GM18858 (cell line): ENCODE data around the gene ZNF69.
"Not testable (repeated sequence)": the region's sequence is repeated elsewhere in the genome, so short reads cannot be mapped to it uniquely, and the experiment has no call there.

Experiments used
- ATAC-seq: cut with Tn5 transposase; IDR thresholded peaks from one replicate; pipeline ENCODE4 v1.9.1; 2021; ENCODE audit not compliant: unreplicated experiment

ZNF69 gene

GRCh38 chr19:11890634-11891033 is 3.1 kb downstream of the ZNF69 start:
- no peak for ATAC-seq

DNA sequence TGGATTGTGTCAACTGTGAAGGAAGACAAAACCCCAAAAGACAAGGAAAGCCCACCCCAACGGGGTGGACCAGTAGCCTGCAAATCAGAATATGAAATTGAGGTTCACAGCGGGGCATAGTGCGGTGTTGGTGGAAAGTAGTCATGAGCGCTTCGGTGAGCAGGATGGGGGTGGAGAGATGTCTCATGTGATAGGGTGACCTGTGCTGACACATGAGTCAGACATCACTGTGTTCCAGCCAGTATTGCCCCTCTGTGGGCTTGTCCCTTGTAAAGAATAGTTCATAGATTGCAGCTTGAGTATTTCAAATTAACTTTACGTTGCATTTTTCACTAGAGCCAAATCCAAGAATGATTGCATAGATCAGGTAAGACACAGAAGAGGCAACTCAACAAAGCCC is 7.3 kb downstream of the ZNF69 start:
- ATAC-seq = no peak

GRCh38 chr19:11902228-11902627 is 14.6 kb downstream of the ZNF69 start:
- no peak for ATAC-seq

DNA sequence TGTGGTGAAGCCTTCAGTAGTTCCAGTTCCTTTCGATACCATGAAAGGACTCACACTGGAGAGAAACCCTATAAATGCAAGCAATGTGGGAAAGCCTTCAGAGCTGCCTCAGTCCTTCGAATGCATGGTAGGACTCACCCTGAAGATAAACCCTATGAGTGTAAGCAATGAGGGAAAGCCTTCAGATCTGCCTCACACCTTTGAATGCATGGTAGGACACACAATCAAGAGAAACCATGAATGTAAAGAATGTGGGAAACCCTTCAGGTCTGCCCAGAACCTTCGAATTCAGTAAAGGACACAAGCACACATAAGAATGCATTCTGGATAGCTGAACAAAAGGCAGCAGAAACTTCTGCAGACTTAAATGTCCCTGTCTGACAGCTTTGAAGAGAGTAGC is 18.3 kb downstream of the ZNF69 start:
- no peak for ATAC-seq

GRCh38 chr19:11911937-11912336 is 24.4 kb downstream of the ZNF69 start:
- not testable (repeated sequence) for ATAC-seq

DNA sequence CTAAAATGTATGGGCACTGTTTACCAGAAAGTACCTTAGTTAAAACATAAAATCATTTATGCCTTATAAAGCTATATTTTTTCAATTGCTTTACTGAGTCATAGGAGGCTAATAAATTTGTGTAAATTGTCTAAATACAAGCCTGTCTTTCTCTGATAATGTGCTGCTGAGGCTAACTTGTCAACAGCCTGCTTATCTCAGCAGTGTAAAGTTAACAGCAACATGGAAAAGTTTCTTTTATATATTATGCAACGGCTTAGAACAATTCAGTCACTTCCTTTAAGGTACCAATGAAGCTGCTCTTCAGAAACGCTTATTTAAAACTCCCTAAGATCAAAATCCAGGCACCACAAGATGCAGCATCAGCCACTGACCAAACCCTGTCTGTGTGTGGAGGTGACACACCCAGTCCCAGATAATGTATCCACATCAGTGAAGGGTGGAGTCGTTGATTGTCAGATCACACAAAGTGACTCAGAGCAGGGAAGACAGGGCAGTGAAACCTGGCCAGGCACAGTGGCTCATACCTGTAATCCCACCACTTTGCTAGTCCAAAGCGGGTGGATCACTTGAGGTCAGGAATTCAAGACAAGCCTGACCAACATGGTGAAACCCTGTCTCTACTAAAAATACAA is 27.0 kb downstream of the ZNF69 start:
- ATAC-seq = not testable (repeated sequence)

DNA sequence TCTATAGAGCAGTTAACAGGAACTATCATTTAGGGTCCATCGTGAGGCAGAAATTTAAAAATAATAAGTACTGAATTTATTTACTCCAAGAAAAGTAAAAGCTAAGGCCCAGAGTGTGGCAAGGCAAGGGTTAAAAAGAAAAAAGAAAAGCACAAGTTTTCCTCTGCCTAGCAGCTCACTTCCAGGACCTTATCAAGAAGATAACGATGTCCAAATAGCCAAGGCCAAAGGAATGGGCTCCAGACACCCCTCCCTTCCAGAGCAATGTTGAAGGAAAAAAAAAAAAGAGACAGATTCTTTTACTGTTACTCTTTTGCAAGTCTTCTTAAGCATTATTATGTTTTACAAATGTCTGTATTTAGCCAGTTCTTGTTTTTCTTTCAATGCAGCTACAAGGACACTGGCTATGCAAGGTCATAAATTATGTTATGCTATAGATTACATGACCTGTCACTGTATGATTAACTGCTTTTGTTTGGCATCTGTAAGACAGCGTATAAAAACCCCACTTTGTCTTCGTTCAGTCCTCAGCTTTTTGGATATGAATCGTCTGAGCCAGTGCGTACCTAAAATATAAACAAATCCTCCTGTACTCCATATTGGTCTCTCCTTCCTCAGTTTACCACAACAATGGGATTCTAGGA is 34.4 kb downstream of the ZNF69 start:
- no peak for ATAC-seq

DNA sequence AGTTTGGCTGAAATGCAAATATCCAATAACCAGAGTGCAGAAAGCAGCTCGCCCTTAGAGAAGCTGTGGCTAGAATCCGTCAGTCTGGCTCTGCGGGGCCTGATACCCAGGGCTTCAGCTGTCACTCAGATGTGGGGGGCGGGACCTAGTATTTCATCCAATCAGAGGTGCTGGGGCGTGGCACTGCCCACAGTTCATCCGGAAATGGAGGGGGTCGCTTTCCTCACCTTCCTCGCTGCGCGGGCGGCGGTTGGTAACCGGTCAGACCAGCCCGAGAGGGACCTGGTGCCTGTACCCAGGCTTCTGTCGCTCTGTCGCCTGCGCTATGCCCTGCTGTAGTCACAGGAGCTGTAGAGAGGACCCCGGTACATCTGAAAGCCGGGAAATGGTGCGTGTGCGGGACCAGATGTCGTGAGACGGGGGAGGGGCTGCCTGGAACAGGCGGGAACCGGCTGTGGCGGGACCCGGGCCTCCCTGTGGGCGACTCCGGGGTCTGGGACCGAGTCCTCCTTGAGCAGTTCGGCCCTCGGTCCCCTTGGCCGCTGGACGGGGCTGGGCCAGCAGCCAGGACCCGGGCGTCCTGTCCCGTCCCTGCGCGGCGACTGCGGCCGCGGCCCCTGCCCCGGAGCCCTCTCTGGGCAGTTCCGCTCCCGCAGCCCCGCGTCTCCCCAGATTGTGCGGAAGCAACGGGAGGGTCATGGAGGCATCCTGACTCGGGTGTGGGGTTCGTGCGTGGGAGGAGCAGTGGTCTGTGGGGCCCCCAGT is 37.5 kb downstream of the ZNF69 start, which contains the start of gene ZNF700:
Gene ZNF700 (plus strand): TSS at position 222 of the 765 bp plus-strand sequence. CDS start 104 bp downstream, at position 326.
- ATAC-seq = peak; percentile 65

GRCh38 chr19:11925651-11926187 is 38.1 kb downstream of the ZNF69 start:
- not testable (repeated sequence) for ATAC-seq

GRCh38 chr19:11927227-11927626 is 39.6 kb downstream of the ZNF69 start:
- no peak for ATAC-seq

- no peak for ATAC-seq
Measured at GRCh38 chr19:11931051-11931450, 43.5 kb downstream of the ZNF69 start.

- no peak for ATAC-seq
Measured at GRCh38 chr19:11931513-11931912, 43.9 kb downstream of the ZNF69 start.

GRCh38 chr19:11935829-11936228 is 48.2 kb downstream of the ZNF69 start:
- ATAC-seq = not testable (repeated sequence)

- not testable (repeated sequence) for ATAC-seq
Measured at GRCh38 chr19:11938383-11938782, 50.8 kb downstream of the ZNF69 start.

DNA sequence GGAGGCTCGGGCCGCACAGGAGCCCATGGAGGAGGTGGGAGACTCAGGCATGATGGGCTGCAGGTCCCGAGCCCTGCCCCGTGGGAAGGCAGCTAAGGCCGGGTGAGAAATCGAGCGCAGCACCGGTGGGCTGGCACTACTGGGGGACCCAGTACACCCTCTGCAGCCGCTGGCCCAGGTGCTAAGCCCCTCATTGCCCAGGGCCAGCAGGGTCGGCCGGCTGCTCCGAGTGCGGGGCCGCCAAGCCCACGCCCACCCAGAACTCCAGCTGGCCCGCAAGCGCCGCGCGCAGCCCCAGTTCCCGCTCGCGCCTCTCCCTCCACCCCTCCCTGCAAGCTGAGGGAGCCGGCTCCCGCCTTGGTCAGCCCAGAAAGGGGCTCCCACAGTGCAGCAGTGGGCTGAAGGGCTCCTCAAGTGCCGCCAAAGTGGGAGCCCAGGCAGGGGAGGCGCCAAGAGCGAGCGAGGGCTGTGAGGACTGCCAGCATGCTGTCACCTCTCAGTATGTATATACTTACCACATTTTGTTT is 53.8 kb downstream of the ZNF69 start:
- ATAC-seq = not testable (repeated sequence)

DNA sequence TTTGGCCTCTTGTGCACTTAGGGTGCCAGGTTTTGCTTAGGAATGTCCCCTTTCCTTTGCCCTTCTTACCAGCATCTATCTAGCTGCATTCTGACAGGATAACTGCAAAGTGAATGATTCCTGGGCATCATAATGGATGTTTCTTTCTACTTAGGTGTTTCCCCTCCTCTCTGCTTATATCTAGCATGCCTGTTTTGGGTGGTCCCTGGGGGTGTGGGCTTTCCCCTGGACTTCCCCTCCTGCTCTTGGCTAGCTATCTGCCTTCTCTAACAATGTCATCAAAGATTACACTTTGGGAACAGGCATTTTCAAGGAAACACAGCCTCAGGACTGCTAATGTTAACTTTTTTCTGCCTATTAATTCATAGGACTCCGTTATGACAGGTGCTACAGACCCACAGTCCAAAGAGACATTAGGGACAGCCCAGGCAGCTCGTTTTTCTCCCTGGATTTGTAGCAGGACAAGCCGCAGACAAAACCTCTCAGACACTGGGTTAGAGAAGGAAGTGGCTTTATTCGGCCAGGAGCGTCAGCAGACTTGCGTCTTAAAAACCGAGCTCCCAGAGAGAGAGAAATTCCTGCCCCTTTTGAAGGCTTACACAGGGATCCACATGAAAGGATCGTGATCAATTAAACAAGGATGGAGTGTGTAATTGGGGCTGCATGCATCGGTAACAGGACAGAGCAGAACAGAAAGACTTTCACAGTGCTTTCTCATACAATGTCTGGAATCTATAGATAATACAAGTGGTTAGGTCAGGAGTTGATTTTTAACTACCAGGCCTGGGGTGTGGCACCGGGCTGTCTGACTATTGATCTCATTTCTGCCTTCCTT is 54.6 kb downstream of the ZNF69 start:
- no peak for ATAC-seq

GRCh38 chr19:11942843-11943108 is 55.2 kb downstream of the ZNF69 start:
- no peak for ATAC-seq

DNA sequence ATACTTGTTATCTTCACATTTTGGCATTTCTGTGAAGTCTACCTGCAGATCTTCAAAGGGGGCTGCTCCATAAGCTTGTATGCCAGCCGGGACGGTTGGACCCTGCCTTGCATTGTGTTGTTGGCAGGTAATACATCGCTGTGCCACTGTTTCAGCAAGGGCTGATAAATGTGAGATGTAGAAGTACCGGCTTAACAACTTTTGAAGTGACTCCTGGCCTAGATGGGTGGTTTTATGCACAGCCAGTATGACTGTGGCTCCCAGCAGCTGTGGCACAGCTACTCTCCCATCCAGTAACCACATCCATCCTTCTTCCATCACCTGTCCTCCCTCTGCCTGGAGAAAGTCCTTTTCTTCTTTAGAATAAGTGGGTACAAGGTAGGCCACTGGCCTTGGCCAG is 57.1 kb downstream of the ZNF69 start:
- ATAC-seq = no peak

GRCh38 chr19:11948646-11949045 is 61.1 kb downstream of the ZNF69 start:
- ATAC-seq = no peak

DNA sequence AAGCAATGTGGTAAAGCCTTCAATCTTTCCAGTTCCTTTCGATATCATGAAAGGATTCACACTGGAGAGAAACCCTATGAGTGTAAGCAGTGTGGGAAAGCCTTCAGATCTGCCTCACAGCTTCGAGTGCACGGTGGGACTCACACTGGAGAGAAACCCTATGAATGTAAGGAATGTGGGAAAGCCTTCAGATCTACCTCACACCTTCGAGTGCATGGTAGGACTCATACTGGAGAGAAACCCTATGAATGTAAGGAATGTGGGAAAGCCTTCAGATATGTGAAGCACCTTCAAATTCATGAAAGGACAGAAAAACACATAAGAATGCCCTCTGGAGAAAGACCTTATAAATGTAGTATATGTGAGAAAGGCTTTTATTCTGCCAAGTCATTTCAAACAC is 61.6 kb downstream of the ZNF69 start:
- no peak for ATAC-seq

GRCh38 chr19:11949614-11950080 is 62.1 kb downstream of the ZNF69 start:
- not testable (repeated sequence) for ATAC-seq
